Fibroblast of skin of scalp (primary cell): Measurements from ENCODE around the gene DHRS1.

ENCODE experiments used
- DNase-seq: peaks from one replicate; pipeline ENCODE4 v3.0.0-alpha.2; 2013

DHRS1 gene

DNA sequence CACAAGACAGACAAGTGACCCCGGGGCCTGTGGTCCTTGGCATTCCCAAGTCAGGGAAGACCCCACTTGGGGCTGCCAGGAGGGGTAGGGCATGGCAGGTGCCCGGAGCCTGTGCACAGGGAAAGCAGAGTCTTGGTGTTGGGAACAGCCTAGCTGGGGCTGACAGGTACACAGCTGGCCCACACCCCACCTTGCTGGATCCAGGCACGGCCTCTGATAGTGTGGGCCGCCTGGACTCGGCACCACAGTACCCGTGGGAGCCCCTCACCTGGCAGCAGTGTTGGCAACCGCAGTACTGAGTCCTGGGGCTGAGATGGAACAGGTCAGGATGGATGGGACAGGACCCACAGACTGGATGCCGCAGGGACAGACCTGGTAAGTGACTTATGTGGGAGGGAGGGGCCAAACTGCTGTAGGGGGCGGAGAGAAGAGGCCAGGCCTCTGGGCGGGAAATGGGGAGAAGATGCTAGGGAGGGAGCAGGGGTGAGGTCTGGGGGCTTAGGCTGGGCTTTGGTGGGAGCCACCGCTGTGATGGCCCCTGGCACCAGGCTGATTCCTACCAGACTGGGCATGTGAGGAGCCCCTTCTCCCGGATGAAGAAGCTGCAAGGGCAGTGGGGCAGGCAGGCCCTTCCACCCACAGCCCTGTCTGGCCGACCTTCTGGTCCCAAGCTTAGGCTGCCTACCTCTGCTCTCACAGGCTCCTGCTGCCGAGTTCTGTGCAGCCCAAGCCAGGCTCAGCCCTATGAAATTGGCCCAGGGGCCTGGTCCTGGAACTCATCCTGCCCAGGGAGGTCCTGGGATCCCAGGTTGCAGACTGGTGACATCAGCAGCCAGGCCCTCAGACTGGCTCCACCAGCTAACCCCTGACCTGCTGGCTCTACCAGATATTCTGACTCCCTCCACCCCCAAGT lies 36.5 kb downstream of the DHRS1 start, which contains the start of gene TGM1:
TSS of gene TGM1 (minus strand) at position 357 of the 913 bp plus-strand sequence. CDS start 825 bp downstream, outside the sequence.
- DNase-seq = no peak

DNA sequence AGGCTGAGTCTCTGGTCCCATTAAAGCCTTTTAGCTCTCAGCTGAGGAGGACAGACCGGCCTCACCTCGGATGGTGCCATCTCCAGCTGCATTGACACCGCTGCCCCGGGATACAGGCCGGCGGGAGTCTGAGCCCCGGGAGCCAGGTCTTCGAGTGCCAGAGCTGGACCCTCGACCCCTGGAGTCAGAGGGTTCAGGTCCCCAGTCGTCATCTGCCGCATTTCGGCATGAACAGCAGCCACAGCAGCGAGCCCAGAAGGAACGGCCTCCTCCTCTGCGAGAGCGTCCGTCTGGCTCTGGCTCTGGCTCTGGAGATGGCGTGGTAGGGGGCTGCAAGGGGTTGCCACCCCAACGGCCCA lies 37.6 kb downstream of the DHRS1 start:
- no peak for DNase-seq

DNA sequence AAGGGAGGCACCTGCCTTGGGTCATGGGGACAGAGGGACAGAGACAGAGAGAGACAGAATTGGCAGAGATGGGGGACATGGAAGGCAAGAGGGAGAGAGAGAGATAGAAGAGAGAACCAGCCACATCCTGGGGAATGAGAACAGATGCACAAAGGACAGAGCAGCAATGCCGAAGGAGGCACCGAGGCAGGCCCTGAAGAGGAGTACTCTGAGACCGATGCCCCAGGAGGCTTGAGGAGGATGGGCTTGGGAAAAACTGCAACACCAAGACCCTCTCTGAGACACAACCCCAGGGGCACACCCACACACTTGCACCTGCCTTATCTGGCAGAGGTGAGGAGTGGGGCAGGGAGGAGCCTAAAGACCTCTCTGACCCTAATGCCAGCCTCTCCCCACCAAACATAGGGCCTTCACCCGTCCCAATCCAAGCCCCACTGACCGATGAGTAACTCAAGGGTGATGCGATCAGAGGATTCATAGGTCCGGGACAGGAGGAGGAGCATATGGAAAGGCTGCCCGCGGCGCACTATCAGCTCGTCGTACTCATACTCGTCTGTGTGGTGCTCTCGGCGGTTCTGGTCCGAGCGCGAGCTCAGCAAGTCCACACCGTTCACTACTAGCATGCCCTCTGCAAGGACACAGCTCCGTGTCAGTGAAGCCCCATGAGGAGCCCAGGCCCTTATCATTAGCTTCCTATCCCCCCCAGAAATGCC lies 38.2 kb downstream of the DHRS1 start:
- no peak for DNase-seq

DNA sequence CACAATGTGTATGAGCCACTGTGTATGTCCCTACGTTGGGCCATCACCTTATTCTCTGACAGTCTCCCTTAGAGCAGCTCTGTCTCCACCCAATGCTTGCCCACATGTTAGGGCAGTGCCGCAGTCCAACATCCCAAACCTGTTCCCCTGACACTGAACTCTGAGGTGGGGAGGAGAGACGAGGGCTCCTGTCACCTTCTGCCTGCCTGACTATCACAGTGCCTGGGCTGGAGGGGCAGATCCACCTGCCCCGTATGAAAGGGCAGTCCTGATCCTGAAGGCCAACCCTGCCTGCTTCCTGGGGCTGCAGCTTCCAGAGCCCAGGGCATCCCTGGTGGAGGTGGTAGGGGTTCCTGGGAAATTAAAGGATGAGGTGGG lies 38.8 kb downstream of the DHRS1 start:
- no peak for DNase-seq

DNA sequence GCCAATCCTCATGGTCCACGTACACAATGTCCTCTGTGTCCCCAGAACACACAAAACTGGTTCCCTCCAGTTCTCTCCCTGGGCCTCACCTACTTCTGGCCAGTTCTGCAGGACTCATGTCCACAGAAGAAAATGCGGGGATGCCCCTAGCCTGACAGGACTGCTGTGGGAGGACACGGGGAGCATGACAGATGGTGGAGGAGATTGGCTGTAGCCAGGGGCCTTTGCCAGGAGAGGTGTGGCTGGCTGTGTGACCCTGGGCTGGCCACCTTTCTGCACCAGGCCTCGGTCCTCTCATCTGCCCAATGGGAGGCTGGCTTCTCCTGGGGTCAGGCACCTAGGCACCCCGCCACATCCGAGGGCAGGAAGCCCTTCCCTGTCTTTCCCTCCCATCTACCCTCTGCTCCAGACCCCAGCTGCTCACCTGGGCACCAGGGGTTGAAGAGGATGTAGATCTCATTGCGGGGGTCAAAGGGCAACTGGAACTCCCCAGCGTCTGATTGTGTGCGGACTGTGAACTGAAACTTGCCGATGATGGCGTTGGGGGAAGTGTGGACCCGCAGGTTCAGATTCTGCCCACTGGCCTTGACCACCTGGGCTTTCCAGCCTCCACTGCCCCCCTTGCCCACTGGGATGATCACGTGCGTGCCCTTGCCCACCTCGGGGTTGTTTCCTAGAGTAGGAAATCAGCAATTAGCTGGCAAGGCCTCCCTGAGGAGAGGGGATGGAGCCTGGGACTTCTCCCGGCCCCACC lies 39.4 kb downstream of the DHRS1 start:
- no peak for DNase-seq

DNA sequence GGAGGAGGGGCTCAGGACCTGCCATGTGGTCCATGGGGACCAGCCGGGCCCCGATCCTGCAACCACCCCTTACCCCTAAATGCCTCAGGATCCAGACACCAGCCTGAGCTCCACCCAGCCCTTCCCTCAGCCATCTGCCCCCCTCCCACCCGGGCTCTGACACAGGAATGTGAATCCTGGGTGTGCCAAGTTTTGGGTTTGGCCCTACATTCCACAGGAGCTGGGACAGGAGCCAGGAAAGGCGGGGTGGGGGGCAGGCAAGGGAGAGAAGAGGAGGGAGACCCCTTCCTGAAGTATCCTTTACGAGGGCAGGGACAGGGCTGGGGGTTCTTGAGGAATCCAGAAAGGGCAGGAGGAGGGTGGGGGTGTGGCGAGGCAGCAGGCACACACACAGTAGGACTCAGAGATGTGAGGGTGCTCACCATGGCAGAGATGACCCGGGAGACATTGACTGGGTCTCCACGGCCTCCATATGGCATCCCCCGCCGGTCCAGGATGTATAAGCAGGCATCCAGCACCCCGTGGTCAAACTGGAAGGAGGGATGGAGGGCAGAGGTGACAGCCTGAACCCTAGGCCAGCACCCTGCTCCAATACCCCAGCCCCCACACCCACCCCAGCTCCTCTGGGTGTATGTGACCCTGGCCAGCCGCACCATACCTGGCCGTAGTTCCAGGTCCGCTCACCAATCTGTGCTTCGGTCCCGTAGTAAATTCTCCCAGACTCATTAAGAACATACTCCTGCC lies 40.1 kb downstream of the DHRS1 start:
- DNase-seq = peak; percentile 87

DNA sequence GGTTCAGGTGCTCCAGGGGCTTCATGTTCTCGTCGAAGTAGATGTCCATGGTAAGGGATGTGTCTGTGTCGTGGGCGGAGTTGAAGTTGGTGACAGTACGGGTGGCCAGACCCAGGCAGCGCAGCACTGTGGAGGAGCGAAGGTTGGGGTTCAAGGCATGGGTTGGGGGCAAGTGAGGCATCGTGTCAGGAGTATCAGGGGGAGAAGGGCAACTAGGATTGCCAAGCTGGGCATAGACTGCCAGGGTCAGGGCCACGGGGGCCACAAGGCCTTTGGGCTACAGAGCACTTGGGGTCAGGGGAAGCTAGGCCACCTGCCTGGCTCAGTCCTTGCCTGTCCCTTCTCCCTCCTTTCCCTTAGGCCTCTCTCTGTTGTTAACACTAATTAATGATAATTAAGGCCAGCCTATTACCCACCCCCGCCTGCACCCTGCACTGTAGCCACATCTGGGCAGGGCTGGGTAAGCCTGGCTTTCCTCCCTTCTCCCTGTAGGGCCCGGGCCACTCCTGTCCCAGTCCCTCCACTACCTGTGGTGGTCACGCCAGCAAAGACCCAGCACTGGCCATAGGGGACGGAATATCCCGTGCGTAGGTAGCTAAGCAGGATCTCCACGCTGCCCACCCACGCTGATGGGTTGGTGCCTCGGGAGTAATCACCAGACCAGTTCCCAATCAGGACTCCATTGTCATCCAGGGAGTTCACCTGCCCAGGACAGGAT lies 40.9 kb downstream of the DHRS1 start:
- no peak for DNase-seq

DNA sequence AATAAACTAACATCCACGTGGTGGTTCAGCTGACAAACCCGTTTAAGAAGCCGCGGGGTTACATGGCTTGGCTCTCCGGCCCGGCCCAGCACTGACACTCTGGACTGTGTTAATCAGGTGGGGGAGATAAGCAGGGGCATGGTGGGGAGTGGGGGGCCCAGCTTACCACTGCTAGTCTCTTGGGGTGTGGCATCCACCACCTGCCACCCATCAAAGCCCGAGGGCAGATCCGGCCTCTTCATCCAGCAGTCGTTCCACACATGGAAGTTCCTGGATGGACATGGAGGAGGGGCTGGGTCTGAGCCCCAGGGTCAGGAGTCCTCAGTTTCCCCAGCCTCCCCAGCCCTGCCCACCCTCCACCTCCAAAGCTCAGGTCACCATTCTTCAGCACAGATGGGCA lies 41.5 kb downstream of the DHRS1 start:
- DNase-seq = no peak

DNA sequence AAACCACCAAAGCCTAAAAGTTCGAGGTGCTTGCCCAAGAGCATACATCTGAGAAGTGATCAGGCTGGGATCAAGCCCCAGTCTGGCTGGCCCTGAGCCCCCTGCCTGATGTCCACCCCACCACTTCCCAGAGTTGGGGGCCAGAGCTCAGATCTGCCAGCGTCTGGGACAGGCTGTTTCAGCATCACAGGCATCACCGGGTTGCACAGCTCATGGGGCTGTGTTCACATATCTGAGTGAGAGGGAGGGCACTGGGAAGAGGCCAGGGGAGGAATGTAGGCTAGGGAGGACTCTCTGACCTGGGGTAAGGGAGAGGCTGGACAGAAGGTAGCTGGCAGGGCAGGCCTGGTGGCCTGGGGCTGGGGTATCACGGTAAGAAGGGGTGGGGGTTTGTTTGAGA lies 42.6 kb downstream of the DHRS1 start:
- no peak for DNase-seq

DNA sequence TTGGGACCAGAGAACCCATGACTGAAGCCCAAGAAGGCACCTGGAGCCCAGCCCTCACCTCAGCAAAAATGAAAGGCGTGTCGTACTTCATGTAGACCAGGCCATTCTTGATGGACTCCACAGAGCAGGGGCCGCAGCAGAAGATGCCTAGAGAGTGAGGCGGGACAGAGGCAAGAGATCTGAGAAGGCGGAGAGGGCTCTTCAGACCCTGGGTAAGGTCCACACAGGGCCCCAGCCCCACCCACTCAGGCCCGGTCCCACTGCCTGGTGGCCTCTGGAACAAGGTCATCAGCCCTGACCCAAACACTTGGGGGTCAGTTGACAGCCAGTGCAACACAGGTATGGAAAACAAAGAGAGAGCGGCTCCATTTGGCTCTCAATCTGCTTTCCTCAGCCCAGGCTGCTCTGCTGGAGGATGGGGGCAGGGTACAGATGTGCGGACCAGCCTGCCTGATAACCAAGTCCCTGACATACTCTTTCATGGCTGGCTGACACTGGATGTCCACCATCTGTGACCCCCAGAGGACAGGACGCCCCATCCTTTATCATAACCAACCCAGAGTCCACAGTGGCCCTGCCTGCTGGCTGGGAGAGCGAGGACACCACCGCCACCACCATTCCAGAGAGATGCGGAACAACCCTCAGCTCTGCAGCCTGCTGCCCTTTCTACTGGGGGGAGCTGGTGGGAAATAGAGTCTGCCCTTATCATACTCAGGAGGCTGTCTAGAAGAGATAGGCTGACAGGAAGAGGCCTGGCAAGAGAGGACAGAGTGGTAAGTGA lies 43.5 kb downstream of the DHRS1 start:
- no peak for DNase-seq

DNA sequence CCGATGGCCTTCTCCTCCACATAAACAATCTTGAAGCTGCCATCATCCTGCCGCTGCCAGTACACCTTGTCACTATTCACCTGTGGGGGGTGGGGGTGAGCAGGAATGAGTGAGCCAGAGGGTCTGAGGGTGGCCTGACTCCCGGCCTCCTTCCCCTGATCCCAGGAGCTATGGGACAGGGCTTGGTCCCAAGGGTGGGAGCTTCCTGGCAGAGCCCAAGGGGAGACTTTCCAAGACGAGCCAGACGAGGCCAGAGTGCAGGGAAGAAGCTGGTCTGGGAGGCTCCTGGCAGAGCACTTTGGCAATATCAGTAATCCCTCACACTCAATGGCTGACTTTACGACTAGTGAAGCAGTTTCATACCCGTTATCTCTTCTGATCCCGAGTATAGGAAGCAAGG lies 44.1 kb downstream of the DHRS1 start:
- no peak for DNase-seq

DNA sequence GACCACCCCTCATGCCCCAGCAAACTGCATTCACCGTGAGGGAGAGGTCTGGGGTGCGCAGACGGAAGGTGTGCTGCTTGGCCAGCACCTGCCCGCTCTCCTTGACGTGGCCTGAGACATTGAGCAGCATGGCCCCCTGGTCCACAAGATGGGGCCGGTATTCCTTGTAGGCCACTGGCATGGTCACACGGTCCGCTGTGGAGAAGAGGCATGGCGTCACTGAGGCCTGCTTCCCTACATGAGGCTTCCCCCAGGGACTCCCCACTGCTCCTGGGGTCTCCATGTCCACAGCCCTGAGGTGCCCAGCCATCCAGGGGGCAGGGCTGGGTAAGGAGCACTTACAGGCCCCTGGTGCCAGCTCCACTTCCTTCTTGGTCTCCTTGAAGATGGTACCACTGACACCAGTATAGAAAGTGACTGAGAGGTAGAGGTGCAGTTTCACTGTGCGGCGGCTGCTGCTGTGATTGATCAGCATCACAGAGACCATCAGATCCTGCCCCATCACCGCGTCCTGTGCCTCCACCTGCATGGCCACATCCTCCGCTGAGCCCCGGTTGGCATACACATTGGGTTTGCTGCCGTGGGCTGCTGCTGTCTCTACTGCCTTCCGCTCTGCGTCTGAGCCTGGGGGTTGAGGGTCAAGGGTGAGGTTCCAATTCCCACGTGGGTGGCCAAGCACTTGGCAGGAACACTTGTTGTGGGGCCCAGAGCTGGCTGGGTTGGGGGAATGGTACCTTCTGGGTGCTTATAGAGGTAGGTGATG lies 44.8 kb downstream of the DHRS1 start:
- DNase-seq = no peak

DNA sequence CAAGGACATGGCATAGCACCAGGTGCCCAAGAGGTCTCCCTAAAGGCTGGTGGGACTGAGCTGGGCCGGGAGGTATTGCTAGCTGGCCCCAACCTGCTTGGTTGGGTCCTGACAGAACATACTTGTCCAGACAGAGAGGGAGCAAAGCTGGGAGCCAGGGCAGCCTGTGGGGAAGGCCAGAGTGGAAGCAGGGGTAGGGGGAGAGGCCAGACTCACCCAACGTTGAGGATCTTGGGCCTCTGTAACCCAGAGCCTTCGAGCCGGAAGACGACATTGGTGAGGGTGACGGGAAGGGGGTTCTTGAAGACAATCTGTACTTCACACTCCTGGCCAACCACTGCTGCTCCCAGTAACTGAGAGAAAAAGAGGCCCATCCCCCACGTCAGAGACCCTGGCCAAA lies 45.6 kb downstream of the DHRS1 start:
- DNase-seq = no peak

DNA sequence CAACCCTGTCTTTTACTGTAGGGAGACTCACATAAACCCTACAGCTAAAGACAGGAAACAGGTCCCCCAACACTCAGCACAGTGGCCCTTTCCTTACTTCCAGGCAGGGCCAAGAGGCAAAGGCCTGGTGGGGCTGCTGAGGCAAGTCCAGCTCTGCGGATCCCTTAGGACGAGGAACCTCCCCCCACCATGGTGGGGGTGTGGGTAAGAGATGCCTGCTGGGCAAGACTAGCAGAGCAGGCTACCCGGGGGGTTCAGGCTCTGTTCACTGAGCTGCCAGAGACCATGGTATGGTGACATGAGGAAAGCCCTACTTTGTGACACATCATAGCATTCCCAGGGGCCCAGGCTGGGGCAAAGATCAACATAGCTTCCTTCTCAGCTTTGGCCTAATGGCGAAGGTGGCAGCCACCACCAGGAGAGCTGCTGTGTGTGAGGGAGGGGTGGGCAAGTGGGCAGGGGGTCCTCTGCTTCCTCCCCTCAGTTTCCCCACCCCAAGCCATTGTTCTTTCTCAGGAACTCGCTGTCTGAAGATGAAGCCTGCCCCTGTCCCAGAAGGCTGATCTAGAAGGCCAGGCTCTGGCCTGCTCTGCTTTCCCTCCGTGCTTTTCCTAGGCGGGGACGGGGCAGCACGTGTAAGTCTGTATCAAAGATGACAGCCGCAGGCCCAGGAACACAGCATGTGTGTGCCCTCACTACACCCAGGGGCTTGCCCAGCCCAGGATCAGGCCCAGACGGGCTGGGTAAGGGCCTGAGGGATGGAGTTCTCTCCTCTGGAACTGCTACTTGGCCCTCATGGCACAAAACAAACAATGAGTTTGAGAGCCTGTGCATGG lies 47.1 kb downstream of the DHRS1 start:
- no peak for DNase-seq

DNA sequence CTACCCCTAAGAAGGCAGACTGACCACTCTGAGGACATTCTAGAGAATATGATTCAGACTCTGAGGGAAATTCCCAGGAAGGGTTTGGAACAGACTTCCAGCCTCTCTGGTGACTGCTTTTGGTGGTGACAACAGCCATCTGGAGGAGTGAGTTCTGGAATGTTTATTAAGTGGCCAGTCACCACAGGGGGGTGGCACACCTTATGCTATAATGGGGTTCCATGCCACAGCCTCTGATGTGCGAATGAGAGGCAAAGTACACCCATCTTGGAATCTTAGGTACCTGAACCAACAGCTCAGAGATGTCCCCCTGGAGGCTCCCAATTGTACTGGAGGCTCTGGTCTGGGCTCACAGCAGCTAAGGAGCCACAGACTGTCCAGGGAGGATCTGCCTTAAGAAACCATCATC lies 47.7 kb downstream of the DHRS1 start:
- peak; percentile 32 for DNase-seq

DNA sequence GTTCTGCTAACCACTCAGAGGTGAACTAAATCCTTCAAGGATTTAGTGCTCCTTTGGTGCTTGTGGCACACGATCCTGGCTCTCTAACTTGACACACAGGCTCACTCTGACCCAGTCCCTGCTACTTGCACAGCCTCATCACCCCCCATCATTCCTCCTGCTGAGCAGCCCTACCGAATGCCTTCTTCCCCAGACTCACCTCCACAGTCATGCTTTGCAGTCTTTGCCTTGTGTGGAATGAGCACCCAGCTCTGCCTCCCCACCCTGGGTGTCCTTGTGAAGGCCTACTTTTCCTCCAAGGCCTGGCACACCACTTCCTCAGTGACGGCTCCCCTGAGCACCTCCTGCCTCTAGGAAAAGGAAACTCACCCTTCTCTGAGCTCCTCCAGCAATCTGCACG lies 49.2 kb downstream of the DHRS1 start:
- DNase-seq = no peak

DNA sequence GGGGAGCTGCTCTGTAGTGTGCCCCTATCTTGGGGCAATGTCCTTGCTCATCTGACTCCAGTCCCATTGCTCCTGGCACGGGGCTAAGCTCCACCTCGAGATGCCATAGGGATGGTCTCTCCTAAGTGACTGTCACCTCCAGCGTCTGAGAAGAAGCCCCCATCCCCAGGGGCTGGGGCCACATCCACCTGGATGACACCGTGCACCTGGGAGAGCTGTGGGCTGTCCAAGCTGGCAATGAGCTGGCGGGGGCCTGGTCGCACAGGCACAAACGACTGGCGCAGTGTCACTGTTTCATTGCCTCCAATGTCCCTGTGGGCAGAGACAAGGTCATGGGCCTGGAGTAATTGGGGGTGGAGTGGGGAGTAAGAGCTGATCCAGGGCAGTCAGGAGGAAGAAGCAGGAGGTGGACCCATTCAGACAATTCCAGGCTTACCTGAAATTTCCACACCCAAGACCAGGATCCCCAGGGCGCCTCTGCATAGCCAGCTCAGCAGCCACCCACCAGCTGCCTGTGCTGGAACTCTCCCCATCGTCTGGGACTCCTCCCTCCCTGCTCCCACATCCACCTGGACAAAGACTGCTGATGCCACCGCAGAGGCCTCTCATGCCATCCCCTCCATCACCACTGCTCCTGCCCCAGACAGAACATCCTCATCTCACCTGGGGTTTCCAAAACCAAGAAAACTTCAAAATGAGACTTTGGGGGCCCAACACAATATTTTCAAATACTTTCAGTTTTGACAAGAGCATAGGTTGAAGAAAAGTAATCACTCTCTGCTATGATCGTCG lies 50.2 kb downstream of the DHRS1 start:
- no peak for DNase-seq

DNA sequence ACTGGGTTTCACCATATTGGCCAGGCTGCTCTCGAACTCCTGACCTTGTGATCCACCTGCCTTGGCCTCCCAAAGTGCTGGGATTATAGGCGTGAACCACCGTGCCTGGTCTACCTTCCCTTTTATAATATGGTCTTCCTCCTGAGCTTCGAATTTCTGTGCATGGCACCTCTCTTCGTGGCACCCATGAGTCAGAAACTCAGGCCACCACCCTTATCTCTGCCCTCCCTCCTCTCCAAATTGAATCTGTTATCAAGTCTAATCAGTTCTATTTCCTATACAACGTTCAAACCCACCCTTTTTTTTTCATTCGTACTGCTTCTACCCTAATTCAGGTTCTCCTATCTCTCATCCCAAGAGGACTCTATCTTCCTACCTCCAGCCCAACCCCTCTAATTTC lies 52.2 kb downstream of the DHRS1 start:
- no peak for DNase-seq
